LoVo (cell line): ENCODE data around the gene ABHD4.
A peak's percentile ranks its signal among the peaks of the same experiment; 100 is the strongest.
"Not testable (repeated sequence)": the region's sequence is repeated elsewhere in the genome, so short reads cannot be mapped to it uniquely, and the experiment has no call there.

Experiments
- DNase-seq: peaks from one replicate; pipeline ENCODE4 v3.0.0-alpha.2; 2016; ENCODE audit warnings: low spot score

Gene ABHD4

GRCh38 chr14:22627506-22628263 is 29.6 kb downstream of the ABHD4 start:
- no peak for DNase-seq

GRCh38 chr14:22629361-22629760 is 31.3 kb downstream of the ABHD4 start:
- DNase-seq = no peak

- no peak for DNase-seq
These were observed 32.0 kb downstream of the ABHD4 start for GRCh38 chr14:22630066-22630465.

GRCh38 chr14:22630486-22630885 is 32.4 kb downstream of the ABHD4 start:
- DNase-seq = no peak

DNA sequence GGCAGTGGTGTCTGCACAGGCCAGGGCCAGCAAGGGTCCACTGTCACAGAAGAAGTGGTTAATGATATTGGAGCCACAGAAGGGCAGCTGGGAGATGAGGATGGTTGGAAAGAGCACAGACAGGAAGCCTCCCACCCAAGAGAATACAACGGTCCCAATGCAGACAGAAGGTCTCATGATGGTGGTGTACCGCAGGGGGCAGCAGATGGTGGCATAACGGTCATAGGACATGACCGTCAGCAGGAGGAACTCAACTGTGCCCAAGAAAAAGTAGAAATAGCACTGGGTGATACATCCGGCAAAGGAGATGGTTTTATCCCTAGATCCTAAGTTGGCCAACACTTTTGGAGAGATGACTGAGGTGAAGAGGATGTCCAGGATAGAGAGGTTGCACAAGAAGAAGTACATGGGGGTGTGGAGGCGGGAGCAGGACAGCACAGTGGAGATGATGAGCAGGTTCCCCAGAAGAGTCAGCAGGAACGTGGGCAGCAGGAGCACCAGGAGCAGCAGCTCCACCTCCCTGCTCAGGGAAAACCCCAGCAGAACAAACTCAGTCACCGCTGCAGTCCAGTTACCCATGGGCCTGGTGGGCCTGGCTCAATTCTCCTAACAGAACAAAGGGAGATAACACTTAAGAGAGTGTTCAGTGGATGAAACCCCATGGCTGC is 36.3 kb downstream of the ABHD4 start:
- DNase-seq = no peak

- DNase-seq = not testable (repeated sequence)
These were observed 37.9 kb downstream of the ABHD4 start for GRCh38 chr14:22635980-22636379.

DNA sequence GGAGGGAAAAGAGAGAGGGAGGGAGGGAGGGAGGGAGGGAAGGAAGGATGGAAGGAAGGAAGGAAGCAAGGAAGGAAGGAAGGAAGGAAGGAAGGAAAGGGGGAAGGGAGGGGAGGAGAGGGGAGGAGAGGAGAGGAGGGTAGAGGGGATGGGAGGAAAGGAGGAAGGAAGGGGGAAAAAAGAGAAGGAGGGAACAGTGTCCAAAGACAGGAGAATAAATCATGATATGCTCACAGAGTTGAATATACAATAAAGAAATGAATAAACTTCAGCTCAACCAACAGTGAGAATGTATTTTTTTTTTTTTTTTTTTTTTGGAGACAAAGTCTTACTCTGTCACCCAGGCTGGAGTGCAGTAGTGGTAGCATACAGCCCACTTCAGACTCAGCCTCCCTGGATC is 42.1 kb downstream of the ABHD4 start:
- no peak for DNase-seq

- peak; percentile 73 for DNase-seq
These were observed 43.7 kb downstream of the ABHD4 start for GRCh38 chr14:22641846-22642245.

DNA sequence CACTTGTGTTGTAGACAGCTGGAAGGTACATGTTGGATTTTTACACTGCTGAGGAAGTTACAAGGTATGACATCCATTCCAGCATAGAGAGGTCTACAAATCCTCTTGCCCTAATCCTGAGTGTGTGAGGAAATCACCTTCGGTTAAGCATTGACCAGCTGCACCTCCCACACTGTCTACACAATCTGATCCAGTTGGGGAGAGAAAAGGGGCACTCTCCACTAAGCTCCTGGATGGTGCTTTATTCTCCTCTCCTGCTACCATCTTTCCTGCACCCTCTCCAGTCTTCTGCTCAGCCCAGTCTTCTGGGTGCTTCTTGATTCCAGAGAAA is 46.2 kb downstream of the ABHD4 start, which contains the start of gene OR6J1:
OR6J1 (minus strand) TSS at position 48 of the 331 bp plus-strand sequence. CDS start 9,541 bp downstream, outside the sequence.
- no peak for DNase-seq

DNA sequence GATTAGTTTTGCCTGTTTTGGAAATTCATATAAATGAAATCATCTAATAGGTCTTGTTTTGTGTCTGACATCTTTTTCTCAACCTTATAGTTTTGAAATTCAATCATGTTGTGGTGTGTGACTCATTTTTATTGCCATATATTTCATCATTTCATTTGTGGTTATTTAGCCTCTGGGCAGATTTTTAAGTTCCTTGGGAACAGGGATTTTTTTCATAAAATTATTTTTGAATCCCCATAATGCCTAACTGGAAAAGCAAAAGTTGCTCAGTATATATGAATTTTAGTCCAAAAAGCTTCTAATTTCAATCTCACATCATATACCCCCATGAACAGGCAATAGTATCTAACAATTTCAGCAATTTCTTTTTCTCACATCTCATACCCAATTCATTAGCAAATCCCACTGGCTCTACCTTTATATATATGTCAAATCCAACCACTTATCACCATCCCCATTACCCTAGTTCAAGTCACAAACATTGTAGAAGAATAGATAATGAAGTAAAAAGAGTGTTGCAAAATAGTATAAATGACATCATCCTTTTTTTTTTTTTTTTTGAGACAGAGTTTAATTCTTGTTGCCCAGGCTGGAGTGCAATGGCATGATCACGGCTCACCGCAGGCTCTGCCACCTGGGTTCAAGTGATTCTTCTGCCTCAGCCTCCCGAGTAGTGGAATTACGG is 48.6 kb downstream of the ABHD4 start:
- peak; percentile 81 for DNase-seq

DNA sequence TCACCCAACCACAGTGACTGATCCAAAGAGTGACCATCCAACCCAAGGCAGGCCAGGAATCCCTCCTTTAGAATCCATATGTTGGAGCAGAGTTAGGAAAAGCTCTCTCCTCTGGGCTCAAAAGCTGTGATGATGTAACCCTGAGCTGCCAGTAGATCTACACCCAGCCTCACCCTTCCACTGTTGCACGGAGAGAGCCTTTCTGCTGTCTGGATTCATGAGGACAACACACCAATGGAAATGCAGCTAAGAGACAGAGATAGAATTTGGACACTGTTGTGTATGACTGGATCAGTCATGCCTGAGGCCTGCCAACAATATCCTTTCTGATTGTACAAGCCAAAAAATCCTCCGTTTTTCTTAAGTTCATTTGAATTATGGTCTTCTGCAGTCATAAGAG is 50.4 kb downstream of the ABHD4 start:
- DNase-seq = no peak

DNA sequence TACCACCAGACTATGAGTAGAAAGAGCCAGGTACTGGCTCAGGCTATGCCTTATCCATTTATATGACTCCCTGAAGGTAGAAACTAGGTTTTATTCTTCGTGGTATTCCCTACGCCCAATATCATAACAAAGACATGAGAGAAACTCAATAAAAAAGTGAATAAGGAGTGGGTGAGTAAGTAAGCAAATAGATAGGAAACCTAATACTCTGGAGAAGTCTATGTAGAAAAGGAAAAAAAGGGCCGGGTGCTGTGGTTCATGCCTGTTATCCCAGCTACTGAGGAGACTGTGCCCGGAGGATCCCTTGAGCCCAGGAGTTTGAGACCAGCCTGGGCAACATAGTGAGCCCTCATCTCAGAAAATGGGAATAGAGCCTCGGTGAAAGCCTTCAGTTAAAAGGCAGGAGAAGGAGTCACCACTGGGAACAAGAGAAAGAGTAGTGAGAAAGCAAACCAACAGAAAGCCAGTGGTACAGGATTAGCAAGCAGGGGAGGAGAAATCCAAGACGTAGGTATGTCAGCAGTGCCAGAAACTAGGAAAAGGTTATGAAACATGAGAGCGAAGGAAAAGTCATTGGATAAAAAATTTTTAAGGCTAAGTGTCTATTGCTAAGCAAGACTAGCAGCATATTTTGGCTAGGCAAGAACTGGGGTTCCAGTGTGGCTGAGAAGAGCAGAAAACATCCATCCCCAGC is 52.1 kb downstream of the ABHD4 start:
- no peak for DNase-seq

GRCh38 chr14:22650960-22651521 is 52.9 kb downstream of the ABHD4 start:
- DNase-seq = no peak

DNA sequence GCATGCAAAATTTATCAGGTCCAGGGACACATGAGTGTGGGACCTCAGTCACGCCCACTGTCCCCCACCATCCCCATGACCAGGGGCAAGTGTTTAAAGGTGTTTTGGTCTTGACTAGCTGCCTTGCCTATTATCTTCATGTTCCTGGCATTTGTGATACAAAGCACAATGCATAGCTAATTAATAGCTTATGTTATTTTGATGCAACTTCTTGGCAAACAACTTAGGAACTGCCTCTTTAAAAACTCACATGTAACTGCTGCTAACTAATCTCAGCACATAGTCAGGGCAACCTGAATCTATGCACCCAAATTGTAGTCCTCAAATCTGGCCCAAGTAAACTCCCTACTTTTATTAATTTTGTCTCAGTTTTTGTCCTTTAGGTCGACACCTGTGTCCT is 53.5 kb downstream of the ABHD4 start:
- DNase-seq = no peak

- peak; percentile 83 for DNase-seq
These were observed 55.0 kb downstream of the ABHD4 start for GRCh38 chr14:22653012-22653621.

GRCh38 chr14:22656226-22656625 is 58.1 kb downstream of the ABHD4 start:
- DNase-seq = no peak

- DNase-seq = no peak
These were observed 59.0 kb downstream of the ABHD4 start for GRCh38 chr14:22656945-22657731.

DNA sequence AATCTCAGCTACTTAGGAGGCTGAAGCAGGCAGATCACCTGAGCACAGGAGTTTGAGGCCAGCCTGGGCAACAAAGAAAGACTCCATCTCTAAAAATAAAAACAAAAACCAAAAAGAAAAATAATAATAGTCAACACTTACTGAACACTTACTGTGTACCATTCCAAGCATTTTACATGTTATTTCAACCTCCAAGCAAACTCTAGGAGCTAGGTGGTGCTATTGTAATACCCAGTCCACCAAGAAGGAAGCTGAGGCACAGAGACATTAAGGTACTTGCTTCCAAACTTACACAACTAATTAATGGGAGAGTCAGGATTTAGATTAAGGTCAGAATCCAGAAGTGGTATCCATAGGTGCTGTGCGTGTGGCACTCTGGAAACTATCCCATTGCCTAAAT is 59.8 kb downstream of the ABHD4 start:
- DNase-seq = no peak

- DNase-seq = no peak
These were observed 60.8 kb downstream of the ABHD4 start for GRCh38 chr14:22658946-22659345.

- DNase-seq = no peak
These were observed 62.6 kb downstream of the ABHD4 start for GRCh38 chr14:22660654-22661053.
